Measurements from ENCODE around the gene CIRBP. TPM values are rescaled to one million over a fixed set of nuclear protein-coding genes. Genes with fewer than 3 reads are reported as not detected.
A peak's percentile ranks its signal among the peaks of the same experiment; 100 is the strongest.

CIRBP gene
- total and polyA plus RNA-seq, 9 of the 15 experiments (the other 6 are each of a cell fraction or from before 2014, with no cell fraction given): 20.5 to 327 (median 176) TPM

- TF ChIP-seq, protein P1, sequence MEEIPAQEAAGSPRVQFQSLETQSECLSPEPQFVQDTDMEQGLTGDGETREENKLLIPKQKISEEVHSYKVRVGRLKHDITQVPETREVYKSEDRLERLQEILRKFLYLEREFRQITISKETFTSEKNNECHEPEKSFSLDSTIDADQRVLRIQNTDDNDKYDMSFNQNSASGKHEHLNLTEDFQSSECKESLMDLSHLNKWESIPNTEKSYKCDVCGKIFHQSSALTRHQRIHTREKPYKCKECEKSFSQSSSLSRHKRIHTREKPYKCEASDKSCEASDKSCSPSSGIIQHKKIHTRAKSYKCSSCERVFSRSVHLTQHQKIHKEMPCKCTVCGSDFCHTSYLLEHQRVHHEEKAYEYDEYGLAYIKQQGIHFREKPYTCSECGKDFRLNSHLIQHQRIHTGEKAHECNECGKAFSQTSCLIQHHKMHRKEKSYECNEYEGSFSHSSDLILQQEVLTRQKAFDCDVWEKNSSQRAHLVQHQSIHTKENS (CRISPR knock-in tag; IDR thresholded peaks at IDR 0.05): no peak
- TF ChIP-seq PHB (CRISPR knock-in tag; IDR thresholded peaks at IDR 0.05) (no peak), YBX1 (IDR thresholded peaks at IDR 0.05) (no peak), FOXJ2 (tag; IDR thresholded peaks at IDR 0.05) (no peak), JUND (IDR thresholded peaks at IDR 0.05; ENCODE audit: borderline replicate concordance, low read depth, low read length) (peak; percentile 1; the same call in 1 of the 2 replicates), JUND (tag; IDR thresholded peaks at IDR 0.05; ENCODE audit: borderline replicate concordance, low read depth, low read length) (no peak), RBFOX2 (IDR thresholded peaks at IDR 0.05; ENCODE audit: low read depth, low read length) (no peak), CREB1 (IDR thresholded peaks at IDR 0.05) (no peak), CREB1 (CRISPR knock-in tag; IDR thresholded peaks at IDR 0.05) (no peak), FOXA3 (CRISPR knock-in tag; conservative IDR thresholded peaks at IDR 0.05 in 1 of 2, IDR thresholded peaks at IDR 0.05 in 1 of 2) (no peak), XRCC3 (IDR thresholded peaks at IDR 0.05) (no peak), ATF7 (IDR thresholded peaks at IDR 0.05) (no peak), ZNF274 (IDR thresholded peaks at IDR 0.05; ENCODE audit: borderline replicate concordance, low read depth, low read length) (no peak), SAFB (IDR thresholded peaks at IDR 0.05; ENCODE audit: borderline replicate concordance, low read depth, low read length) (0 out of 2 replicates have a peak, but pooled peaks have one; percentile 46), ERF (CRISPR knock-in tag; IDR thresholded peaks at IDR 0.05) (no peak), NR3C1 (CRISPR knock-in tag; IDR thresholded peaks at IDR 0.05) (no peak), FOXM1 (IDR thresholded peaks at IDR 0.05; ENCODE audit: low read depth) (no peak), FOXM1 (CRISPR knock-in tag; IDR thresholded peaks at IDR 0.05; ENCODE audit: low read depth) (no peak), CSDE1 (IDR thresholded peaks at IDR 0.05) (no peak), ETV5 (CRISPR knock-in tag; IDR thresholded peaks at IDR 0.05; ENCODE audit: low read depth) (0 out of 2 replicates have a peak, but pooled peaks have one; percentile 0), HDAC3 (IDR thresholded peaks at IDR 0.05; ENCODE audit: borderline replicate concordance, partially characterized antibody) (no peak), PCBP2 (IDR thresholded peaks at IDR 0.05; ENCODE audit: low read depth, low read length, poor library complexity, severe bottlenecking) (no peak), NFRKB (IDR thresholded peaks at IDR 0.05; ENCODE audit: low read depth) (0 out of 2 replicates have a peak, but pooled peaks have one; percentile 22), ARNT (IDR thresholded peaks at IDR 0.05) (no peak), SMARCC2 (IDR thresholded peaks at IDR 0.05; ENCODE audit: low read depth) (no peak), ASH1L (IDR thresholded peaks at IDR 0.05; ENCODE audit: borderline replicate concordance, low read depth, partially characterized antibody) (no peak), STAG1 (CRISPR knock-in tag; IDR thresholded peaks at IDR 0.05; ENCODE audit: borderline replicate concordance) (no peak), TFAM (CRISPR knock-in tag; conservative IDR thresholded peaks at IDR 0.05) (no peak), BMI1 (IDR thresholded peaks at IDR 0.05; ENCODE audit: low read length) (no peak), IRF2 (CRISPR knock-in tag; IDR thresholded peaks at IDR 0.05) (no peak)
- TF ChIP-seq, protein P2, sequence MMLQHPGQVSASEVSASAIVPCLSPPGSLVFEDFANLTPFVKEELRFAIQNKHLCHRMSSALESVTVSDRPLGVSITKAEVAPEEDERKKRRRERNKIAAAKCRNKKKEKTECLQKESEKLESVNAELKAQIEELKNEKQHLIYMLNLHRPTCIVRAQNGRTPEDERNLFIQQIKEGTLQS (IDR thresholded peaks at IDR 0.05): no peak
- TF ChIP-seq, protein P2 (CRISPR knock-in tag; conservative IDR thresholded peaks at IDR 0.05): no peak
These were observed 7.0 kb downstream of the CIRBP start (continued) for GRCh38 chr19:1275976-1276627.

All from K562 (cell line).